ENCODE results near the gene WDR93.

The WDR93 gene

DNA sequence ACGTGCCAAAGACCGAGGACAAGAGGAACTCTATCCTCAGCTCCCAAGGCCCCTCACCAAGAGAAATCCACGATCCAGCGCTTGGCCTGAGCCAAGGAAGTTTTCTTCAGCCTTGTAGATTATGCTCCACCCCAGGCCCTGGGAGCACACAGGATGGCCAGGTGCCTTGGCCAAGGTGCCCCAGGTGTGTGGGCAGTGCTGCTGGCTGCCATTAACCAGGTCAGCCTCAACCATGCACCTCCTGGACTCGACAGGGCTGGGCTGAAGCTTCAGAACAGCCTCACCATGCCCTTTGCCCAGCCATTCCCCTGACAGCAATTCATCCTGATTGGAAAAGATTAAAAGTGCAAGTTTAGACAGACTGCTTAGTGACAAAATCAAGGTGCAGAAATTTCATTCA is 71.3 kb downstream of the WDR93 start:
- TF ChIP-seq, protein P1, sequence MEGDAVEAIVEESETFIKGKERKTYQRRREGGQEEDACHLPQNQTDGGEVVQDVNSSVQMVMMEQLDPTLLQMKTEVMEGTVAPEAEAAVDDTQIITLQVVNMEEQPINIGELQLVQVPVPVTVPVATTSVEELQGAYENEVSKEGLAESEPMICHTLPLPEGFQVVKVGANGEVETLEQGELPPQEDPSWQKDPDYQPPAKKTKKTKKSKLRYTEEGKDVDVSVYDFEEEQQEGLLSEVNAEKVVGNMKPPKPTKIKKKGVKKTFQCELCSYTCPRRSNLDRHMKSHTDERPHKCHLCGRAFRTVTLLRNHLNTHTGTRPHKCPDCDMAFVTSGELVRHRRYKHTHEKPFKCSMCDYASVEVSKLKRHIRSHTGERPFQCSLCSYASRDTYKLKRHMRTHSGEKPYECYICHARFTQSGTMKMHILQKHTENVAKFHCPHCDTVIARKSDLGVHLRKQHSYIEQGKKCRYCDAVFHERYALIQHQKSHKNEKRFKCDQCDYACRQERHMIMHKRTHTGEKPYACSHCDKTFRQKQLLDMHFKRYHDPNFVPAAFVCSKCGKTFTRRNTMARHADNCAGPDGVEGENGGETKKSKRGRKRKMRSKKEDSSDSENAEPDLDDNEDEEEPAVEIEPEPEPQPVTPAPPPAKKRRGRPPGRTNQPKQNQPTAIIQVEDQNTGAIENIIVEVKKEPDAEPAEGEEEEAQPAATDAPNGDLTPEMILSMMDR (IDR thresholded peaks at IDR 0.05; ENCODE audit: extremely low read depth, missing control alignments) = no peak
- DNase-seq (ENCODE audit: low spot score) = no peak

DNA sequence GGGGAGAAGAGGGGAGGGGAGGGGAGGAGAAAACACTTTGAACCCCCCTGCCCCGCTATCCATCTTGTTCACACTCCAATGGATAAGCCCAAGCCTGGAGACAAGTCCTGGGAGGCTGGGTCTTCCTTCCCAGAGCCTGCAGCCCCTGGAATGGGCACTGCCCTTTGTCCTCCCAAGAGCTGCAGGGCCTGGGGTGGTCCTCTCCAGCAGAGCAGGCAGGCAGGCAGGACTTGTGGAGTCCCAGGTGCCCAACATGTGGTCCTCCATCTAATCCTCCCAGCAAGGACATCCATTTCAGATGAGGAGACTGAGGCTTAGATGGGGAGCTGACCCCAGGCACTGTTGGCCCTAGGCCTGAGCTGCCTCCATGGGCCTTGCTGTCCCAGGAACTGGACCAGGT is 75.1 kb downstream of the WDR93 start:
- TF ChIP-seq, protein P1 (IDR thresholded peaks at IDR 0.05; ENCODE audit: extremely low read depth, missing control alignments) = no peak
- no peak for DNase-seq (ENCODE audit: low spot score)

DNA sequence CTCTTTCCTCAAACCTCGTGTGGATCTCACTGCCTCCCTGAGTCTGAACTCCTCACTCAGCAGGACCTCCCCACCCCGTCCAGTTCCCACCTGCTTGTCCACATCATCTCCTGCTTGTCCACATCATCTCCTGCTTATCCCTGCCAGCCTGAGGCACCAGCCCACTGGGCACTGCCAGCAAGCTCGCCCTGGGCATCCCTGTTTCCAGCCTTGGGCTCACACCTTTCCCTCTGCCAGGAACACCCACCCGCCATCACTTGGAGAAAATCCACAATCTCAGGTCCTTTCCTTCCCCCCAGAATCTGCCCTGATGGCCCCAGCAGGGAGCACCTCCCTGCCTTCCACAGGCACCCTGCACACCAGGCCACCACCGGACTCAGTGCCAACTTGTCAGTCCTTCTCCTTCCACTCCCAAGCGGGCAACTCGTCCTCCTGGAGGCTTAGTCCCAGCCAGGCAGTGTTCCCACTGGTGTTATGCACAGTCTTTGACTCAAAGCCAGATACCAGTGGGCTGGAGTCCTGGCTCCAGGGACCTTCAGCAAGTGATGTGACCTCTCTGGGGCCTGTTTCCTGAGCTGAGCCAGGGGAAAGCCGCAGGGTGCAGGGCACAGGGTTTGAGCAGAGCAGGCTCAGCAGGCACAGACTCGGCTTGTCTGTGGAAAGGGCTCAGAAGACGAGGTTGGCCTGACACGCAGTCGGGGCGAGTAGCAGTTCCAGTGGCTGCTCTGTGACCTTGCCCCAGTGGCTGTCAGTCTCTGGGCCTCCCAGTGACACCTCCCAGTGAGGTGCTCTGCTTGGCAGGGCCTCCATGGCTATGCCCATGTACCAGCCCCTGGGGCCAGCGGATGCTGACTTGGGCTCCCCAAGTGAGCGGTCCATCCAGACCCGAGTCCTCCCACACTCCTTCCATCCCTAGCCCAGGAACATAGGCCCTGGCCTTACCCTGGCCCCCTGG is 76.0 kb downstream of the WDR93 start:
- no peak for DNase-seq (ENCODE audit: low spot score)
- TF ChIP-seq, protein P1 (IDR thresholded peaks at IDR 0.05; ENCODE audit: extremely low read depth, missing control alignments) = no peak

DNA sequence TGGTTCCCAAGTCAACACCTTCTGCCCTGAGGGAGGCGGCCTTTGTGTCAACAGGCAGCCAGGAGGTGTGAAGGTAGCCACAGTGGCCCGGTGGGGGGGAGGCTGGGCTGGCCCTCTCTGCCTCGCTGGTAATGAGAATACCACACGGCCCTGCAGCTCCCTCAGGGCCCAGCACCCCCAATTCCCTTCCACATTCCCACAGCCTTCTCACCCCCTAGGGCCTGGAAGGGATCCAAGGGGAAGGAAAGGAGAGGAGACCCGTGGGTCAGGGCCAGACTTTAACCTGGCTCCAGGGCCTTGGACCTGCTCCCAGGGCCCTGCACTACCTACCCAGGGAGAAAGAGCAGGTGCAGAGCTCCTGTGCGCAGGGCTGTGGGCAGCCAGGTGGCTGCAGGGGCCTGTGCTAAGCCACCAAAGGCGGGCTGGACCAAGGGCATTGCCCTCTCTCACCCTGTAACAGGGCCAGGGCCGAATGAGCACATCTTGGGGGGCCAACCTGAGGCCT is 76.9 kb downstream of the WDR93 start:
- TF ChIP-seq, protein P1 (IDR thresholded peaks at IDR 0.05; ENCODE audit: extremely low read depth, missing control alignments) = no peak
- DNase-seq (ENCODE audit: low spot score) = no peak

DNA sequence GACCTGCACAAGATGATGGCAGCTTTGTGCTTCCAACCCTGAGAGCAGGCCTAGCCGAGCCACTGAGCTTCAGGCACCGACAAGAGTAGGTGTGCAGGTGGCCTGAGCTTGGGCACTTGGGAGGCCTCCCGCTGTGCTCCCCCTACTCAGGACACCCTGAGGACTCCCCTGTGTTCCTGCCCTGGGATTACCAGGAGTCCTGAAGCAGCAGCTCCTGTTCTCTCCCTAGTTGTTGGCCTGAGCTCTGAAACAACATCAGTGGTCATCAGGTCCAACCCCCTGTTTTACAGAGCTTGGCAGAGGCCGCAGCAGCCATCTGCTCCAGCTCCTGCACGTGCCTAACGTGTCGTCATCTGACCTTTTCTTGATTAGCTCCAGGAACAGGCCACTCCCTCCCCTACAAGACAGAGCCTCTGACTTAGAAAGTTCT is 77.5 kb downstream of the WDR93 start:
- TF ChIP-seq, protein P1 (IDR thresholded peaks at IDR 0.05; ENCODE audit: extremely low read depth, missing control alignments) = no peak

DNA sequence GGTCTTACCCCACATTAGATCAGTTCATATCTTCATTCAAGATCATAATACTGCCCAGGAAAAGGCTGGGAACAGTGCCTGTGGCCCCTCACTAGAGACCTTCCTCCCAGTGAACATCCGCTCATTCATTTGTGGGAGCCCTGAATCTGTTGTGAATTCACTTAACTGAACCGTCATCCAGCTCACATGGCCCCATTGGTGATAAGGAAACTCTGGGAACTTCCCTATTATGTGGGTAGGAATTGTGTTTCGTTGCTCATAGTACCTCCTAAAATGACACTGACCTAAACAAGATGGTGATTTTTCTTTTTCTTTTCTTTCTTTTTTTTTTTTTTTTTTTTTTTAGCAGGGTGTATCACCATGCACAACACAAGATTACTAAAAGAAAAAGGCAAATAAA is 78.8 kb downstream of the WDR93 start:
- DNase-seq (ENCODE audit: low spot score) = no peak
- TF ChIP-seq, protein P1 (IDR thresholded peaks at IDR 0.05; ENCODE audit: extremely low read depth, missing control alignments) = no peak

More for the DNA sequence above, 77.5 kb downstream of the WDR93 start:
- DNase-seq (ENCODE audit: low spot score) = no peak

DNA sequence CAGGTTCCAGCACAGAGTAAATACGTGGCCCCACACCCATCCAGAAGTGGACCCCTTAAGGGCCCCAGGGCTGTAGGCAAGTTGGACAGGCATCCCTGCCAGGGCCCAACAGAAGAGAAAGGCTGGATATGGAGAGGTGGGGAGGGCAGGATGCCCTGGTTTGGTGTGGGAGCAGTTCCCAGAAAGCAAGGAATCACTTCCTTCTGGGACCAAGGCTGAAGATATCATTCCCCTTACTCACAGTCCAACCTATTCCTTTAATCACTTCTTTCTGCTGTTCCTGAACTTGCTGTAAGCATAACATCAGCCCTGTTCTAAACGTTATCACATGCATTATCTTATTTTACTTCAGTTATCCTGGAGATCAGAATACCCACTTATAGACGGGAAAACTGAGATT is 79.4 kb downstream of the WDR93 start:
- DNase-seq (ENCODE audit: low spot score) = no peak
- TF ChIP-seq, protein P1 (IDR thresholded peaks at IDR 0.05; ENCODE audit: extremely low read depth, missing control alignments) = no peak

Data from GM20000 (cell line).